Measurements from ENCODE around the gene CUBN. TPM values are rescaled to one million over a fixed set of nuclear protein-coding genes. Genes with fewer than 3 reads are reported as not detected.

Gene CUBN
- total RNA-seq, 1 donor from 2014 or later: 0.89 TPM

Other genes starting within 250 kb of the CUBN start
- 9.8 and 10.5 TPM in 2 replicates for gene TRDMT1, start 71.9 kb upstream of the CUBN start, total RNA-seq
- 1,788 and 1,812 TPM in 2 replicates for gene VIM, start 98.4 kb upstream of the CUBN start, total RNA-seq